Mesendoderm (in vitro differentiated cells): ENCODE measurements around the gene ERCC2.

Experiments
- DNase-seq: peaks from one replicate; pipeline ENCODE4 v3.0.0; 2013
- H2AK5ac ChIP-seq: 2 replicates; pipeline ENCODE4 v1.6.1; 2013; ENCODE audit warnings: low read length, inconsistent platforms
- H2BK120ac ChIP-seq: 2 replicates; pipeline ENCODE4 v1.6.1; 2013; ENCODE audit warnings: low read depth, mild to moderate bottlenecking, low read length, moderate library complexity, mixed read lengths
- H2BK15ac ChIP-seq: replicated peaks from 2 replicates; pipeline ENCODE4 v1.6.1; 2013; ENCODE audit warnings: low read depth, mild to moderate bottlenecking, moderate library complexity
- H2BK5ac ChIP-seq: 2 replicates; pipeline ENCODE4 v1.6.1; 2013; ENCODE audit warnings: low read length, inconsistent platforms
- H3K18ac ChIP-seq: 2 replicates; pipeline ENCODE4 v1.6.1; 2013; ENCODE audit warnings: mild to moderate bottlenecking, low read length, mixed read lengths
- H3K23ac ChIP-seq: one replicate; pipeline ENCODE4 v1.6.1; 2013; ENCODE audit warnings: low read length
- H3K27ac ChIP-seq: 2 replicates; pipeline ENCODE4 v1.5.1; 2013; ENCODE audit warnings: low read depth, mild to moderate bottlenecking, inconsistent platforms, low read length, moderate library complexity
- H3K27me3 ChIP-seq: 2 replicates; pipeline ENCODE4 v1.6.1; 2013; ENCODE audit warnings: low read length, control low read depth, mild to moderate bottlenecking, inconsistent platforms; ENCODE audit not compliant: insufficient read depth, poor library complexity
- H3K36me3 ChIP-seq: 2 replicates; pipeline ENCODE4 v1.6.1; 2013; ENCODE audit warnings: low read length, inconsistent platforms; ENCODE audit not compliant: control insufficient read depth, insufficient read depth
- H3K4ac ChIP-seq: one replicate; pipeline ENCODE4 v1.6.1; 2013; ENCODE audit warnings: low read depth, mild to moderate bottlenecking, low read length, moderate library complexity
- H3K4me1 ChIP-seq: 2 replicates; pipeline ENCODE4 v1.6.1; 2013; ENCODE audit warnings: low read depth, low read length, inconsistent platforms; ENCODE audit not compliant: control insufficient read depth
- H3K4me2 ChIP-seq: 2 replicates; pipeline ENCODE4 v1.6.1; 2013; ENCODE audit warnings: low read length
- H3K4me3 ChIP-seq: 2 replicates; pipeline ENCODE4 v1.5.1; 2013; ENCODE audit warnings: mild to moderate bottlenecking, low read length
- H3K56ac ChIP-seq: one replicate; pipeline ENCODE4 v1.6.1; 2013; ENCODE audit warnings: low read length
- H3K79me1 ChIP-seq: 2 replicates; pipeline ENCODE4 v1.6.1; 2013; ENCODE audit warnings: low read length, inconsistent platforms
- H3K79me2 ChIP-seq: 2 replicates; pipeline ENCODE4 v1.6.1; 2013; ENCODE audit warnings: mild to moderate bottlenecking, low read length; ENCODE audit not compliant: control insufficient read depth, insufficient read depth
- H3K9ac ChIP-seq: 2 replicates; pipeline ENCODE4 v1.6.1; 2013; ENCODE audit warnings: low read length, inconsistent platforms
- H4K5ac ChIP-seq: one replicate; pipeline ENCODE4 v1.6.1; 2013; ENCODE audit warnings: low read length
- H4K8ac ChIP-seq: one replicate; pipeline ENCODE4 v1.6.1; 2013; ENCODE audit warnings: low read depth, mild to moderate bottlenecking, control low read depth, low read length, moderate library complexity
- WGBS: extraction: QIAGEN DNeasy Blood & Tissue Kit; methylation state at CpG from one replicate; pipeline ENCODE4 v1.1.7; 2013; ENCODE audit warnings: low lambda C conversion rate, missing lambda C conversion rate; ENCODE audit not compliant: insufficient coverage; ENCODE audit errors: extremely low coverage; 5-methylcytosine and 5-hydroxymethylcytosine counted together

ERCC2 gene

GRCh38 chr19:45352471-45352870 is 17.9 kb downstream of the ERCC2 start:
- Histone ChIP-seq H3K4me1 (no peaks in the 10 kb centered on the region), H3K27ac (no peak overlapping the region), H2BK5ac (no peak overlapping the region), H3K4me2 (no peak overlapping the region), H3K4ac (no peak overlapping the region), H3K36me3 (peaks cover 14% of the 10 kb centered on the region), H3K56ac (no peak overlapping the region), H2BK15ac (no peak overlapping the region), H4K5ac (no peak overlapping the region), H2AK5ac (no peak overlapping the region), H3K79me2 (no peaks in the 10 kb centered on the region), H2BK120ac (no peak overlapping the region), H3K79me1 (no peaks in the 10 kb centered on the region), H3K23ac (no peak overlapping the region), H3K27me3 (no peaks in the 10 kb centered on the region), H3K18ac (no peak overlapping the region), H3K4me3 (no peak overlapping the region), H3K9ac (no peak overlapping the region), H4K8ac (no peak overlapping the region)
- DNase-seq = no peak
- no CpG with 5 or more reads among the region's 20 CpGs for WGBS

- Histone ChIP-seq H4K8ac (no peak overlapping the region), H3K36me3 (peaks cover 14% of the 10 kb centered on the region), H3K4me1 (no peaks in the 10 kb centered on the region), H3K9ac (no peak overlapping the region), H3K23ac (no peak overlapping the region), H3K79me1 (no peaks in the 10 kb centered on the region), H3K4me3 (no peak overlapping the region), H3K27me3 (no peaks in the 10 kb centered on the region), H4K5ac (no peak overlapping the region), H3K56ac (no peak overlapping the region), H2AK5ac (no peak overlapping the region), H3K4me2 (no peak overlapping the region), H3K4ac (no peak overlapping the region), H3K18ac (no peak overlapping the region), H2BK120ac (no peak overlapping the region), H2BK5ac (no peak overlapping the region), H3K27ac (no peak overlapping the region), H3K79me2 (no peaks in the 10 kb centered on the region), H2BK15ac (no peak overlapping the region)
- no CpG with 5 or more reads among the region's 15 CpGs for WGBS
- DNase-seq = no peak
Measured at GRCh38 chr19:45352062-45352461, 18.3 kb downstream of the ERCC2 start.

DNA sequence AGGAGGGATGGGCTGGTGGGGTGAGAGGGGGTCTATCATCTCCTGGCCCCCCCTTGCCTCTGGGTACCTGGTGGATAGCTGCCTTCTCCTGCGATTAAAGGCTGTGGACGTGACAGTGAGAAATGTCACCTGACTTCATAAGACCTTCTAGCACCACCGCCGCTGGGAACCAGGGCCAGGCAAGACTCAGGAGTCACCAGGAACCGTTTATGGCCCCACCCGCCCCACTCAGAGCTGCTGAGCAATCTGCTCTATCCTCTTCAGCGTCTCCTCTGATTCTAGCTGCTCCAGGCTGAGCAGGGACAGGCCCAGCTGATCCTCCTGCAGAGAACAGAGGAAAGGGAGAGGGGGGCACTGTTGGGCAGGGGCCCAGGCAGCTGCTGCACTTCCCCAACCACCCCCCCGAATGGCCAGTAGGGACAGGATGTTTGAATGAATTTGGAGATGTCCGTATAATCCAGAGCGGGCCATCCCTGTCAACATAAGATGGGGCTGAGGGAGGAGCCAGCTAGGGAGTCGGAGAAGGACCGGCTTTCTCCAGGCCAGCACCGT is 18.9 kb downstream of the ERCC2 start:
- Histone ChIP-seq H3K4me3 (no peak overlapping the region), H3K27me3 (no peaks in the 10 kb centered on the region), H3K23ac (no peak overlapping the region), H3K36me3 (peaks cover 10% of the 10 kb centered on the region), H3K18ac (no peak overlapping the region), H2BK120ac (no peak overlapping the region), H3K4me1 (no peaks in the 10 kb centered on the region), H4K8ac (no peak overlapping the region), H3K79me2 (no peaks in the 10 kb centered on the region), H3K56ac (no peak overlapping the region), H3K4me2 (no peak overlapping the region), H2AK5ac (no peak overlapping the region), H3K27ac (no peak overlapping the region), H3K9ac (no peak overlapping the region), H2BK15ac (no peak overlapping the region), H3K4ac (no peak overlapping the region), H4K5ac (no peak overlapping the region), H2BK5ac (no peak overlapping the region), H3K79me1 (no peaks in the 10 kb centered on the region)
- DNase-seq = no peak
- no CpG with 5 or more reads among the region's 13 CpGs for WGBS

GRCh38 chr19:45350477-45351058 is 19.8 kb downstream of the ERCC2 start:
- H4K5ac ChIP-seq = no peak overlapping the region
- no peaks in the 10 kb centered on the region for H3K79me2 ChIP-seq
- H3K56ac ChIP-seq = no peak overlapping the region
- H3K18ac ChIP-seq = no peak overlapping the region
- no peak overlapping the region for H2AK5ac ChIP-seq
- no CpG with 5 or more reads among the region's 17 CpGs for WGBS
- H3K79me1 ChIP-seq = no peaks in the 10 kb centered on the region
- no peak overlapping the region for H3K23ac ChIP-seq
- no peak overlapping the region for H3K27ac ChIP-seq
- no peak overlapping the region for H3K4me3 ChIP-seq
- no peak overlapping the region for H3K4ac ChIP-seq
- H3K4me2 ChIP-seq = no peak overlapping the region
- no peaks in the 10 kb centered on the region for H3K4me1 ChIP-seq
- peaks cover 10% of the 10 kb centered on the region for H3K36me3 ChIP-seq
- H2BK15ac ChIP-seq = no peak overlapping the region
- H2BK5ac ChIP-seq = no peak overlapping the region
- no peaks in the 10 kb centered on the region for H3K27me3 ChIP-seq
- no peak overlapping the region for H3K9ac ChIP-seq
- no peak overlapping the region for H4K8ac ChIP-seq
- H2BK120ac ChIP-seq = no peak overlapping the region
- DNase-seq = no peak

- no peak overlapping the region for H3K4ac ChIP-seq
- H3K27me3 ChIP-seq = no peaks in the 10 kb centered on the region
- no peaks in the 10 kb centered on the region for H3K4me1 ChIP-seq
- no peaks in the 10 kb centered on the region for H3K79me2 ChIP-seq
- H3K4me2 ChIP-seq = no peak overlapping the region
- no peaks in the 10 kb centered on the region for H3K79me1 ChIP-seq
- no peak overlapping the region for H3K56ac ChIP-seq
- peaks cover 8% of the 10 kb centered on the region for H3K36me3 ChIP-seq
- H2BK120ac ChIP-seq = no peak overlapping the region
- no peak overlapping the region for H2BK15ac ChIP-seq
- H4K8ac ChIP-seq = no peak overlapping the region
- H3K18ac ChIP-seq = no peak overlapping the region
- no peak overlapping the region for H2AK5ac ChIP-seq
- no peak overlapping the region for H3K23ac ChIP-seq
- H4K5ac ChIP-seq = no peak overlapping the region
- no CpG with 5 or more reads among the region's 17 CpGs for WGBS
- no peak for DNase-seq
- H2BK5ac ChIP-seq = no peak overlapping the region
- no peak overlapping the region for H3K4me3 ChIP-seq
- no peak overlapping the region for H3K9ac ChIP-seq
- H3K27ac ChIP-seq = no peak overlapping the region
Measured at GRCh38 chr19:45349430-45349941, 20.9 kb downstream of the ERCC2 start.

GRCh38 chr19:45349126-45349415 is 21.3 kb downstream of the ERCC2 start:
- H2BK15ac ChIP-seq = no peak overlapping the region
- H3K18ac ChIP-seq = no peak overlapping the region
- no peaks in the 10 kb centered on the region for H3K79me2 ChIP-seq
- H3K27ac ChIP-seq = no peak overlapping the region
- no peak overlapping the region for H3K4me3 ChIP-seq
- no peak overlapping the region for H2BK5ac ChIP-seq
- H4K5ac ChIP-seq = no peak overlapping the region
- no peaks in the 10 kb centered on the region for H3K27me3 ChIP-seq
- no peak overlapping the region for H3K4me2 ChIP-seq
- no peak overlapping the region for H3K4ac ChIP-seq
- no peak overlapping the region for H3K56ac ChIP-seq
- H4K8ac ChIP-seq = no peak overlapping the region
- no peaks in the 10 kb centered on the region for H3K4me1 ChIP-seq
- H3K79me1 ChIP-seq = no peaks in the 10 kb centered on the region
- DNase-seq = no peak
- no peak overlapping the region for H2AK5ac ChIP-seq
- no peak overlapping the region for H3K9ac ChIP-seq
- peaks cover 6% of the 10 kb centered on the region for H3K36me3 ChIP-seq
- H3K23ac ChIP-seq = no peak overlapping the region
- WGBS = no CpG with 5 or more reads among the region's 3 CpGs
- no peak overlapping the region for H2BK120ac ChIP-seq
